HepG2 (cell line): ENCODE results near the gene SLC2A8. TPM values are rescaled to one million over a fixed set of nuclear protein-coding genes. Genes with fewer than 3 reads are reported as not detected.
A peak's percentile ranks its signal among the peaks of the same experiment; 100 is the strongest.

Experiments used
- ARNTL ChIP-seq: sonication (generic); formaldehyde crosslinking; IDR thresholded peaks from 2 replicates; pipeline ENCODE4 v1.4.0; 2020; ENCODE audit warnings: mild to moderate bottlenecking, missing genetic modification reagents
- CAMTA2 ChIP-seq: sonication (generic); formaldehyde crosslinking; IDR thresholded peaks from 2 replicates; pipeline ENCODE4 v1.4.0; 2020; ENCODE audit warnings: mild to moderate bottlenecking, missing genetic modification reagents, borderline replicate concordance
- CCAR2 ChIP-seq: fragments of 200-400 bp; formaldehyde crosslinking; optimal IDR thresholded peaks from 2 replicates; pipeline ENCODE3; 2018; ENCODE audit warnings: low read depth, mild to moderate bottlenecking, low read length, moderate library complexity
- FOXA3 ChIP-seq: IDR thresholded peaks from 2 replicates; pipeline ENCODE4 v1.6.1; 2016; ENCODE audit warnings: missing genetic modification reagents, missing compliant biosample characterization
- FOXJ3 ChIP-seq: sonication (generic); formaldehyde crosslinking; IDR thresholded peaks from 2 replicates; pipeline ENCODE4 v1.4.0; 2020; ENCODE audit warnings: missing genetic modification reagents, mild to moderate bottlenecking, borderline replicate concordance
- FOXO1 ChIP-seq: sonication (generic); formaldehyde crosslinking; IDR thresholded peaks from 2 replicates; pipeline ENCODE4 v1.4.0; 2020; ENCODE audit warnings: missing genetic modification reagents
- GFI1 ChIP-seq: sonication (generic); formaldehyde crosslinking; IDR thresholded peaks from 2 replicates; pipeline ENCODE4 v1.5.0; 2020; ENCODE audit warnings: missing genetic modification reagents, mild to moderate bottlenecking, borderline replicate concordance
- HHEX ChIP-seq: IDR thresholded peaks from 2 replicates; pipeline ENCODE4 v1.6.1; 2016; ENCODE audit warnings: control low read depth
- HMGA1 ChIP-seq: sonication (generic); formaldehyde crosslinking; conservative IDR thresholded peaks from 2 replicates; pipeline ENCODE4 v1.4.0; 2020; ENCODE audit warnings: missing genetic modification reagents
- KDM2A ChIP-seq: sonication (generic); formaldehyde crosslinking; IDR thresholded peaks from 2 replicates; pipeline ENCODE4 v1.4.0; 2020; ENCODE audit warnings: low read depth, missing genetic modification reagents, borderline replicate concordance
- NFATC3 ChIP-seq: sonication (generic); formaldehyde crosslinking; IDR thresholded peaks from 2 replicates; pipeline ENCODE4 v1.5.1; 2020; ENCODE audit warnings: mild to moderate bottlenecking, missing genetic modification reagents
- NFKB2 ChIP-seq: sonication (generic); formaldehyde crosslinking; IDR thresholded peaks from 2 replicates; pipeline ENCODE4 v1.4.0; 2020; ENCODE audit warnings: missing genetic modification reagents, borderline replicate concordance
- NR2C2 ChIP-seq: sonication (generic); formaldehyde crosslinking; IDR thresholded peaks from 2 replicates; pipeline ENCODE4 v1.4.0; 2020; ENCODE audit warnings: missing genetic modification reagents, mild to moderate bottlenecking, moderate library complexity, borderline replicate concordance
- RARA ChIP-seq: IDR thresholded peaks from 2 replicates; pipeline ENCODE4 v1.6.1; 2016; ENCODE audit warnings: missing genetic modification reagents, missing compliant biosample characterization
- SP140L ChIP-seq: sonication (generic); formaldehyde crosslinking; IDR thresholded peaks from 2 replicates; pipeline ENCODE4 v1.4.0; 2020; ENCODE audit warnings: missing genetic modification reagents, borderline replicate concordance
- ZNF556 ChIP-seq: sonication (generic); formaldehyde crosslinking; IDR thresholded peaks from 2 replicates; pipeline ENCODE4 v1.4.0; 2020; ENCODE audit warnings: mild to moderate bottlenecking, missing genetic modification reagents, borderline replicate concordance
- ZNF850 ChIP-seq: sonication (generic); formaldehyde crosslinking; conservative IDR thresholded peaks from 2 replicates; pipeline ENCODE4 v1.9.0; 2021; ENCODE audit warnings: mild to moderate bottlenecking, missing genetic modification reagents
- polyA plus RNA-seq, 8 experiments: library from polyadenylated mRNA; depleted of rRNA in 3 of 8; stranded (reverse) in 7 of 8; unstranded in 1 of 8; fragments of >200 nt; fragmentation: Illumina TruSeq in 4 of 8; extraction: Trizol in 4 of 8; gene quantifications; 2 replicates each; pipeline versions ENCODE4 v1.2.1 to v1.2.3, GENCODE V29; 2011 to 2016; ENCODE audit warnings: low read depth in 4 of 8, missing spikeins in 1 of 8, mixed read lengths in 1 of 8; ENCODE audit not compliant: insufficient read depth in 1 of 8
- total RNA-seq, 5 experiments: library from RNA; depleted of rRNA; stranded (reverse); fragments of >200 nt; fragmentation: Illumina TruSeq; extraction: Trizol; gene quantifications; 2 replicates each; pipeline ENCODE4 v1.2.3, GENCODE V29; 2016; ENCODE audit warnings: low read depth in 1 of 5
- TF ChIP-seq, protein P1 (sequence below), 2 experiments: sonication (generic) in 1 of 2; formaldehyde crosslinking in 1 of 2; IDR thresholded peaks; 2 replicates each; pipeline versions ENCODE4 v1.4.0 to v1.6.1; 2016 to 2020; ENCODE audit warnings: borderline replicate concordance in 1 of 2, low read depth in 1 of 2, mild to moderate bottlenecking in 1 of 2, missing genetic modification reagents in 1 of 2
- TF ChIP-seq, protein P2 (sequence below): IDR thresholded peaks from 2 replicates; pipeline ENCODE4 v1.6.1; 2016; ENCODE audit warnings: missing compliant biosample characterization, missing genetic modification reagents, borderline replicate concordance
- TF ChIP-seq, protein P3 (sequence below): IDR thresholded peaks from 2 replicates; pipeline ENCODE4 v1.6.1; 2016; ENCODE audit warnings: missing compliant biosample characterization, missing genetic modification reagents, borderline replicate concordance
- TF ChIP-seq, protein P4 (sequence below): IDR thresholded peaks from 2 replicates; pipeline ENCODE4 v1.6.1; 2012; ENCODE audit warnings: inconsistent platforms
- TF ChIP-seq, protein P5 (sequence below): sonication (generic); formaldehyde crosslinking; IDR thresholded peaks from 2 replicates; pipeline ENCODE4 v1.4.0; 2020; ENCODE audit warnings: missing genetic modification reagents; ENCODE audit errors: not compliant biosample characterization

The SLC2A8 gene
- total and polyA plus RNA-seq, 2 of the 13 experiments (the other 11 are each of a cell fraction or from before 2014, with no cell fraction given): 22.6 to 48.6 TPM

DNA sequence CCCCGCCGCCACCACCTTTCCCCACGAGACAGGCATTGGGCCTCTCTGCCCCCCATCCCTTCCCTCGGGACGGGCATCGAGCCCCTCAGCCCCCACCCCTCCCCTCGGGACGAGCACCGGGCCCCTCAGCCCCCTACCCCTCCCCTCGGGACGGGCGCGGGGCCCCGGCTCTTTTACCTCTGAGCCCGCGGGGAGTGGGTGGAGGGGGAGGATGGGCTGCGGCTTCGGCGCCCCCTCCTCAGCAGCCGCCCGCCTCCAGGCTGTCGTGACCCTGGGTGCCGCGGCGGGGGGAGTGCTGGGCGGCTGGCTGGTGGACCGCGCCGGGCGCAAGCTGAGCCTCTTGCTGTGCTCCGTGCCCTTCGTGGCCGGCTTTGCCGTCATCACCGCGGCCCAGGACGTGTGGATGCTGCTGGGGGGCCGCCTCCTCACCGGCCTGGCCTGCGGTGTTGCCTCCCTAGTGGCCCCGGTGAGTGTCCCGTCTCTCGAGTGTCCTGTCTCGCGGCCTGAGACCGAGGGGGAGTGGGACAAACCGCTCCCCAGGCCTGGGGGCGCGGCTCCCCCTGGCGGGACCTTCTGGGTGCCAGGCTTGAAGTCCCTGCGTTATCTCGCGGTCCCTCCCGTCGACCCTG, 791 bp downstream of the SLC2A8 start (continued):
- TF ChIP-seq, protein P1, sequence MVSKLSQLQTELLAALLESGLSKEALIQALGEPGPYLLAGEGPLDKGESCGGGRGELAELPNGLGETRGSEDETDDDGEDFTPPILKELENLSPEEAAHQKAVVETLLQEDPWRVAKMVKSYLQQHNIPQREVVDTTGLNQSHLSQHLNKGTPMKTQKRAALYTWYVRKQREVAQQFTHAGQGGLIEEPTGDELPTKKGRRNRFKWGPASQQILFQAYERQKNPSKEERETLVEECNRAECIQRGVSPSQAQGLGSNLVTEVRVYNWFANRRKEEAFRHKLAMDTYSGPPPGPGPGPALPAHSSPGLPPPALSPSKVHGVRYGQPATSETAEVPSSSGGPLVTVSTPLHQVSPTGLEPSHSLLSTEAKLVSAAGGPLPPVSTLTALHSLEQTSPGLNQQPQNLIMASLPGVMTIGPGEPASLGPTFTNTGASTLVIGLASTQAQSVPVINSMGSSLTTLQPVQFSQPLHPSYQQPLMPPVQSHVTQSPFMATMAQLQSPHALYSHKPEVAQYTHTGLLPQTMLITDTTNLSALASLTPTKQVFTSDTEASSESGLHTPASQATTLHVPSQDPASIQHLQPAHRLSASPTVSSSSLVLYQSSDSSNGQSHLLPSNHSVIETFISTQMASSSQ (IDR thresholded peaks at IDR 0.05; ENCODE audit: low read depth): no peak
- TF ChIP-seq, protein P1 (CRISPR knock-in tag; IDR thresholded peaks at IDR 0.05; ENCODE audit: borderline replicate concordance): no peak
- TF ChIP-seq RARA (CRISPR knock-in tag): no peak; the same call in 1 of the 2 replicates
- no peak for TF ChIP-seq NFATC3
- TF ChIP-seq ZNF850 (CRISPR knock-in tag): no peak
- TF ChIP-seq, protein P2, sequence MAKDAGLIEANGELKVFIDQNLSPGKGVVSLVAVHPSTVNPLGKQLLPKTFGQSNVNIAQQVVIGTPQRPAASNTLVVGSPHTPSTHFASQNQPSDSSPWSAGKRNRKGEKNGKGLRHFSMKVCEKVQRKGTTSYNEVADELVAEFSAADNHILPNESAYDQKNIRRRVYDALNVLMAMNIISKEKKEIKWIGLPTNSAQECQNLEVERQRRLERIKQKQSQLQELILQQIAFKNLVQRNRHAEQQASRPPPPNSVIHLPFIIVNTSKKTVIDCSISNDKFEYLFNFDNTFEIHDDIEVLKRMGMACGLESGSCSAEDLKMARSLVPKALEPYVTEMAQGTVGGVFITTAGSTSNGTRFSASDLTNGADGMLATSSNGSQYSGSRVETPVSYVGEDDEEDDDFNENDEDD (CRISPR knock-in tag): no peak
- TF ChIP-seq, protein P3, sequence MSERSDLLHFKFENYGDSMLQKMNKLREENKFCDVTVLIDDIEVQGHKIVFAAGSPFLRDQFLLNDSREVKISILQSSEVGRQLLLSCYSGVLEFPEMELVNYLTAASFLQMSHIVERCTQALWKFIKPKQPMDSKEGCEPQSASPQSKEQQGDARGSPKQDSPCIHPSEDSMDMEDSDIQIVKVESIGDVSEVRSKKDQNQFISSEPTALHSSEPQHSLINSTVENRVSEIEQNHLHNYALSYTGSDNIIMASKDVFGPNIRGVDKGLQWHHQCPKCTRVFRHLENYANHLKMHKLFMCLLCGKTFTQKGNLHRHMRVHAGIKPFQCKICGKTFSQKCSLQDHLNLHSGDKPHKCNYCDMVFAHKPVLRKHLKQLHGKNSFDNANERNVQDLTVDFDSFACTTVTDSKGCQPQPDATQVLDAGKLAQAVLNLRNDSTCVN (CRISPR knock-in tag): no peak
- TF ChIP-seq CCAR2: no peak
- no peak for TF ChIP-seq FOXO1
- no peak for TF ChIP-seq ARNTL (CRISPR knock-in tag)
- TF ChIP-seq, protein P4, sequence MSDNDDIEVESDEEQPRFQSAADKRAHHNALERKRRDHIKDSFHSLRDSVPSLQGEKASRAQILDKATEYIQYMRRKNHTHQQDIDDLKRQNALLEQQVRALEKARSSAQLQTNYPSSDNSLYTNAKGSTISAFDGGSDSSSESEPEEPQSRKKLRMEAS: peak; percentile 42; the same call in 1 of the 2 replicates
- no peak for TF ChIP-seq SP140L (CRISPR knock-in tag)
- TF ChIP-seq CAMTA2 (CRISPR knock-in tag): no peak
- TF ChIP-seq FOXJ3 (CRISPR knock-in tag): no peak
- TF ChIP-seq HMGA1 (CRISPR knock-in tag): no peak
- peak; percentile 27; the same call in 1 of the 2 replicates for TF ChIP-seq NFKB2 (CRISPR knock-in tag)
- TF ChIP-seq, protein P5, sequence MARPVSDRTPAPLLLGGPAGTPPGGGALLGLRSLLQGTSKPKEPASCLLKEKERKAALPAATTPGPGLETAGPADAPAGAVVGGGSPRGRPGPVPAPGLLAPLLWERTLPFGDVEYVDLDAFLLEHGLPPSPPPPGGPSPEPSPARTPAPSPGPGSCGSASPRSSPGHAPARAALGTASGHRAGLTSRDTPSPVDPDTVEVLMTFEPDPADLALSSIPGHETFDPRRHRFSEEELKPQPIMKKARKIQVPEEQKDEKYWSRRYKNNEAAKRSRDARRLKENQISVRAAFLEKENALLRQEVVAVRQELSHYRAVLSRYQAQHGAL (CRISPR knock-in tag): no peak
- TF ChIP-seq HHEX (CRISPR knock-in tag): no peak
- peak; percentile 76 for TF ChIP-seq KDM2A (CRISPR knock-in tag)
- no peak for TF ChIP-seq ZNF556 (CRISPR knock-in tag)
- TF ChIP-seq GFI1 (CRISPR knock-in tag): no peak
- TF ChIP-seq NR2C2 (CRISPR knock-in tag): no peak
- 0 out of 2 replicates have a peak, but pooled peaks have one; percentile 41 for TF ChIP-seq FOXA3 (CRISPR knock-in tag)
